Smooth muscle cell (in vitro differentiated cells): ENCODE measurements around the gene ARHGAP40. TPM values are rescaled to one million over a fixed set of nuclear protein-coding genes. Genes with fewer than 3 reads are reported as not detected.

Experiments
- DNase-seq: peaks from one replicate; lab custom pipeline; 2025; ENCODE audit not compliant: unreplicated experiment; lab: John Stamatoyannopoulos, UW
- H2AFZ ChIP-seq: fragments of 200-600 bp; sonication (generic); 2 replicates; pipeline ENCODE4 v1.6.0; 2016; ENCODE audit warnings: antibody characterized with exemption, low read depth, mild to moderate bottlenecking
- H3F3A ChIP-seq: fragments of 200-600 bp; sonication (generic); 2 replicates; pipeline ENCODE4 v1.6.0; 2017; ENCODE audit warnings: antibody characterized with exemption, low read depth
- H3K27ac ChIP-seq: fragments of 200-600 bp; sonication (generic); 2 replicates; pipeline ENCODE4 v1.5.1; 2016; ENCODE audit warnings: low read depth, mild to moderate bottlenecking
- H3K27me3 ChIP-seq: fragments of 200-600 bp; sonication (generic); 2 replicates; pipeline ENCODE4 v1.6.1; 2016; ENCODE audit warnings: low read depth, mild to moderate bottlenecking
- H3K36me3 ChIP-seq: fragments of 200-600 bp; sonication (generic); 2 replicates; pipeline ENCODE4 v1.5.1; 2016; ENCODE audit warnings: low read depth
- H3K4me1 ChIP-seq: fragments of 200-600 bp; sonication (generic); 2 replicates; pipeline ENCODE4 v1.5.1; 2016; ENCODE audit warnings: low read depth
- H3K4me2 ChIP-seq: fragments of 200-600 bp; sonication (generic); 2 replicates; pipeline ENCODE4 v1.6.0; 2016; ENCODE audit warnings: mild to moderate bottlenecking
- H3K4me3 ChIP-seq: fragments of 200-600 bp; sonication (generic); 2 replicates; pipeline ENCODE4 v1.5.1; 2016; ENCODE audit warnings: mild to moderate bottlenecking
- H3K79me2 ChIP-seq: fragments of 200-600 bp; sonication (generic); 2 replicates; pipeline ENCODE4 v1.6.0; 2016; ENCODE audit warnings: low read depth, mild to moderate bottlenecking
- H3K9ac ChIP-seq: fragments of 200-600 bp; sonication (generic); 2 replicates; pipeline ENCODE4 v1.6.0; 2016; ENCODE audit warnings: low read depth
- H3K9me3 ChIP-seq: fragments of 200-600 bp; sonication (generic); replicated peaks from 2 replicates; pipeline ENCODE4 v1.5.1; 2016; ENCODE audit warnings: low read depth
- H4K20me1 ChIP-seq: fragments of 200-600 bp; sonication (generic); 2 replicates; pipeline ENCODE4 v1.6.0; 2016; ENCODE audit warnings: low read depth
- CTCF ChIP-seq: fragments of 200-600 bp; sonication (generic); IDR thresholded peaks from 2 replicates; pipeline ENCODE4 v1.5.1; 2017; ENCODE audit warnings: borderline replicate concordance, mild to moderate bottlenecking, antibody characterized with exemption; ENCODE audit not compliant: insufficient read depth, poor library complexity, severe bottlenecking
- WGBS: methylation state at CpG from one replicate; pipeline ENCODE4 v1.1.7; 2016; ENCODE audit warnings: low lambda C conversion rate; 5-methylcytosine and 5-hydroxymethylcytosine counted together
- polyA plus RNA-seq: library from polyadenylated mRNA; unstranded; fragments of >200 nt; fragmentation: Nextera tagmentation; extraction: Ambion mirVana; gene quantifications from 2 replicates; pipeline ENCODE4 v1.2.1, GENCODE V29; 2016
- total RNA-seq: library from RNA; depleted of rRNA; stranded (reverse); fragments of >200 nt; gene quantifications from 2 replicates; pipeline ENCODE4 v1.2.3, GENCODE V29; 2014

The ARHGAP40 gene
- total and polyA plus RNA-seq, 2 experiments from 2014 or later, result 0.22 TPM; not detected in 1

- Histone ChIP-seq H3K9me3 (no peaks in the 10 kb centered on the region), H3K27ac (no peak overlapping the region), H4K20me1 (no peaks in the 10 kb centered on the region), H3K27me3 (no peaks in the 10 kb centered on the region), H3K9ac (no peak overlapping the region), H3K4me2 (no peak overlapping the region), H3K4me3 (no peak overlapping the region), H3F3A (no peaks in the 10 kb centered on the region), H3K4me1 (peaks cover 5% of the 10 kb centered on the region), H3K36me3 (no peaks in the 10 kb centered on the region), H2AFZ (no peak overlapping the region), H3K79me2 (no peaks in the 10 kb centered on the region)
- 94% methylated on average over 2 of the region's 2 CpGs for WGBS
- no peak for TF ChIP-seq CTCF
- no peak for DNase-seq
These were observed 22.5 kb downstream of the ARHGAP40 start for GRCh38 chr20:38624084-38624483.

GRCh38 chr20:38625896-38626295 lies 24.3 kb downstream of the ARHGAP40 start:
- Histone ChIP-seq H3K9me3 (no peaks in the 10 kb centered on the region), H2AFZ (no peak overlapping the region), H3K27ac (no peak overlapping the region), H3K36me3 (no peaks in the 10 kb centered on the region), H3K4me3 (no peak overlapping the region), H3K4me2 (no peak overlapping the region), H4K20me1 (no peaks in the 10 kb centered on the region), H3K79me2 (no peaks in the 10 kb centered on the region), H3K4me1 (no peaks in the 10 kb centered on the region), H3F3A (no peaks in the 10 kb centered on the region), H3K9ac (no peak overlapping the region), H3K27me3 (no peaks in the 10 kb centered on the region)
- no peak for DNase-seq
- no peak for TF ChIP-seq CTCF

DNA sequence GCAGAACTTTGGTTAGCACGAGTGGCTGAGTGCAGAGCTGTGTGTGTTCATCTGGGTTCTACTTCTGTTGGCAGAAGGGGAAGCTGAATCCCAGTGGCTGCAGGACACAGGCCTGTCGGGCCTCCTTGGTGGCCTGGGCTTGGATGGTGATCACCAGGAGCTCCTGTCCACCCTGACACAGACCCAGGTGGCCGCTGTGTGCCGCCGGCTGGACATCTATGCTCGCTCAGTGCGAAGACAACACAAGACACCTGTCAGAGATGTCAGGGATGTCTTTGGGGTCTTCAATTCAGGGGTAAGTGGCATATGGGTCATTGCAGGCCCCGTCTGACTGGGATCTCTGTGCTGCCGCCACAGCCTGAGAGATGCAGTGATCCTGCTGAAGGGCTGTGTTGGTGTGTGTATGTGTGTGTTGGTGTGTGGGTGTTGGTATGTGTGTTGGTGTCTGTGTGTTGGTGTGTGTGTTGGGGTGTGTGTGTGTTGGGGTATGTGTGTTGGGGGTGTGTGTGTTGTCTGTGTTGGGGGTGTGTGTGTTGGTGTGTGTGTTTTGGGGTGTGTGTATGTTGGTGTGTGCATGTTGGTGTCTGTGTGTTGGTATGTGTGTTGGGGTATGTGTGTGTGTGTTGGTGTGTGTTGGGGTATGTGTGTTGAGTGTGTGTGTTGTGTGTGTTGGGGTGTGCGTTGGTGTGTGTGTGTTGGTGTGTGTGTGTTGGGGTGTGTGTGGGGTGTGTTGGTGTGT lies 25.5 kb downstream of the ARHGAP40 start:
- H3F3A ChIP-seq, result no peaks in the 10 kb centered on the region
- no peak overlapping the region for H2AFZ ChIP-seq
- no peaks in the 10 kb centered on the region for H3K4me1 ChIP-seq
- no peak for DNase-seq
- no peaks in the 10 kb centered on the region for H3K27me3 ChIP-seq
- no peaks in the 10 kb centered on the region for H4K20me1 ChIP-seq
- H3K4me2 ChIP-seq, result no peak overlapping the region
- H3K79me2 ChIP-seq, result no peaks in the 10 kb centered on the region
- TF ChIP-seq CTCF, result no peak
- no peak overlapping the region for H3K9ac ChIP-seq
- no peaks in the 10 kb centered on the region for H3K36me3 ChIP-seq
- no peak overlapping the region for H3K4me3 ChIP-seq
- H3K27ac ChIP-seq, result no peak overlapping the region
- H3K9me3 ChIP-seq, result no peaks in the 10 kb centered on the region
- WGBS, result 91% methylated on average over 10 of the region's 10 CpGs
